PFSK-1 (cell line): ENCODE data around the gene PPP1R14B.

ENCODE experiments used
- FOXP2 ChIP-seq: optimal IDR thresholded peaks from 2 replicates; pipeline ENCODE3; 2011; ENCODE audit warnings: borderline replicate concordance, control low read depth, inconsistent platforms; ENCODE audit not compliant: insufficient read depth; ENCODE audit errors: extremely low read length, extremely low read depth
- POLR2AphosphoS5 ChIP-seq: IDR thresholded peaks from 2 replicates; pipeline ENCODE4 v1.6.1; 2012; ENCODE audit warnings: low read depth, mild to moderate bottlenecking, control low read depth, low read length, moderate library complexity
- TAF1 ChIP-seq: IDR thresholded peaks from 2 replicates; pipeline ENCODE4 v1.6.1; 2012; ENCODE audit warnings: low read length, control low read depth, borderline replicate concordance; ENCODE audit not compliant: insufficient read depth
- TF ChIP-seq, protein P1 (sequence below), 2 experiments: IDR thresholded peaks; 2 replicates each; pipeline versions ENCODE4 v1.6.1 to v1.8.0; 2011 to 2012; ENCODE audit warnings: low read depth in 2 of 2, low read length in 2 of 2, control low read depth in 1 of 2, inconsistent platforms in 1 of 2, mild to moderate bottlenecking in 1 of 2, moderate library complexity in 1 of 2; ENCODE audit not compliant: insufficient read depth in 1 of 2

GRCh38 chr11:64220271-64220670, 26.5 kb downstream of the PPP1R14B start:
- TF ChIP-seq, protein P1, sequence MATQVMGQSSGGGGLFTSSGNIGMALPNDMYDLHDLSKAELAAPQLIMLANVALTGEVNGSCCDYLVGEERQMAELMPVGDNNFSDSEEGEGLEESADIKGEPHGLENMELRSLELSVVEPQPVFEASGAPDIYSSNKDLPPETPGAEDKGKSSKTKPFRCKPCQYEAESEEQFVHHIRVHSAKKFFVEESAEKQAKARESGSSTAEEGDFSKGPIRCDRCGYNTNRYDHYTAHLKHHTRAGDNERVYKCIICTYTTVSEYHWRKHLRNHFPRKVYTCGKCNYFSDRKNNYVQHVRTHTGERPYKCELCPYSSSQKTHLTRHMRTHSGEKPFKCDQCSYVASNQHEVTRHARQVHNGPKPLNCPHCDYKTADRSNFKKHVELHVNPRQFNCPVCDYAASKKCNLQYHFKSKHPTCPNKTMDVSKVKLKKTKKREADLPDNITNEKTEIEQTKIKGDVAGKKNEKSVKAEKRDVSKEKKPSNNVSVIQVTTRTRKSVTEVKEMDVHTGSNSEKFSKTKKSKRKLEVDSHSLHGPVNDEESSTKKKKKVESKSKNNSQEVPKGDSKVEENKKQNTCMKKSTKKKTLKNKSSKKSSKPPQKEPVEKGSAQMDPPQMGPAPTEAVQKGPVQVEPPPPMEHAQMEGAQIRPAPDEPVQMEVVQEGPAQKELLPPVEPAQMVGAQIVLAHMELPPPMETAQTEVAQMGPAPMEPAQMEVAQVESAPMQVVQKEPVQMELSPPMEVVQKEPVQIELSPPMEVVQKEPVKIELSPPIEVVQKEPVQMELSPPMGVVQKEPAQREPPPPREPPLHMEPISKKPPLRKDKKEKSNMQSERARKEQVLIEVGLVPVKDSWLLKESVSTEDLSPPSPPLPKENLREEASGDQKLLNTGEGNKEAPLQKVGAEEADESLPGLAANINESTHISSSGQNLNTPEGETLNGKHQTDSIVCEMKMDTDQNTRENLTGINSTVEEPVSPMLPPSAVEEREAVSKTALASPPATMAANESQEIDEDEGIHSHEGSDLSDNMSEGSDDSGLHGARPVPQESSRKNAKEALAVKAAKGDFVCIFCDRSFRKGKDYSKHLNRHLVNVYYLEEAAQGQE (IDR thresholded peaks at IDR 0.05; ENCODE audit: insufficient read depth in 1 of 2, low read depth in 2 of 2, low read length in 2 of 2), result no peak
- TF ChIP-seq POLR2AphosphoS5, result no peak
- no peak for TF ChIP-seq FOXP2
- no peak for TF ChIP-seq TAF1
